Neural progenitor cell (in vitro differentiated cells): ENCODE results near the gene PSME4.

Experiments
- EZH2 ChIP-seq: fragments of 200-600 bp; sonication (generic); IDR thresholded peaks from 2 replicates; pipeline ENCODE4 v1.6.1; 2017; ENCODE audit warnings: antibody characterized with exemption, mild to moderate bottlenecking, moderate library complexity
- TF ChIP-seq, protein P1 (sequence below): fragments of 200-600 bp; sonication (generic); IDR thresholded peaks from 2 replicates; pipeline ENCODE4 v1.5.1; 2017; ENCODE audit warnings: antibody characterized with exemption, mild to moderate bottlenecking

- TF ChIP-seq, protein P1, sequence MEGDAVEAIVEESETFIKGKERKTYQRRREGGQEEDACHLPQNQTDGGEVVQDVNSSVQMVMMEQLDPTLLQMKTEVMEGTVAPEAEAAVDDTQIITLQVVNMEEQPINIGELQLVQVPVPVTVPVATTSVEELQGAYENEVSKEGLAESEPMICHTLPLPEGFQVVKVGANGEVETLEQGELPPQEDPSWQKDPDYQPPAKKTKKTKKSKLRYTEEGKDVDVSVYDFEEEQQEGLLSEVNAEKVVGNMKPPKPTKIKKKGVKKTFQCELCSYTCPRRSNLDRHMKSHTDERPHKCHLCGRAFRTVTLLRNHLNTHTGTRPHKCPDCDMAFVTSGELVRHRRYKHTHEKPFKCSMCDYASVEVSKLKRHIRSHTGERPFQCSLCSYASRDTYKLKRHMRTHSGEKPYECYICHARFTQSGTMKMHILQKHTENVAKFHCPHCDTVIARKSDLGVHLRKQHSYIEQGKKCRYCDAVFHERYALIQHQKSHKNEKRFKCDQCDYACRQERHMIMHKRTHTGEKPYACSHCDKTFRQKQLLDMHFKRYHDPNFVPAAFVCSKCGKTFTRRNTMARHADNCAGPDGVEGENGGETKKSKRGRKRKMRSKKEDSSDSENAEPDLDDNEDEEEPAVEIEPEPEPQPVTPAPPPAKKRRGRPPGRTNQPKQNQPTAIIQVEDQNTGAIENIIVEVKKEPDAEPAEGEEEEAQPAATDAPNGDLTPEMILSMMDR, result no peak
- no peak for TF ChIP-seq EZH2
These were observed 31.1 kb downstream of the PSME4 start for GRCh38 chr2:53939656-53940055.
